ENCODE data around the gene EGFL6.
"Not testable (repeated sequence)": the region's sequence is repeated elsewhere in the genome, so short reads cannot be mapped to it uniquely, and the experiment has no call there.

The EGFL6 gene

DNA sequence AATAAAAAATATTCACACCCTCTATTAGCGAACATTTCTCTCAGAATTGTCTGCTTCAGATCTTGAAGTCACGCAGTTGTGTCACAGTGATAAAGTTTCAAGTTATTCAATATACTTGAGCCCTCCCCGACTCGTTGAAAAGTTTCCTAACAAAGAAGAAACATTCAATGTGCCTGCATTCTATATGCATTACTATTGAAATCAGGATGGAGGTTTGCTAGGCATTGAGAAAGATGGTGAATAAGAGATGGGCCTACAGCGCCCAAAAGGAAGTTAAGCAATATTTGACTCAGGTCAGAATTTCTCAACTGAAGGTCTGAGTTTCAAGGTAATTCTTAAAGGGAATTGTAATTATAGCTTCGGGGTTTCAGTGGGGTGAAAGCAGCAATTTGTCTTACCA, 89.7 kb downstream of the EGFL6 start:
- no peak overlapping the region for H3K27ac ChIP-seq
- TF ChIP-seq, protein P1, sequence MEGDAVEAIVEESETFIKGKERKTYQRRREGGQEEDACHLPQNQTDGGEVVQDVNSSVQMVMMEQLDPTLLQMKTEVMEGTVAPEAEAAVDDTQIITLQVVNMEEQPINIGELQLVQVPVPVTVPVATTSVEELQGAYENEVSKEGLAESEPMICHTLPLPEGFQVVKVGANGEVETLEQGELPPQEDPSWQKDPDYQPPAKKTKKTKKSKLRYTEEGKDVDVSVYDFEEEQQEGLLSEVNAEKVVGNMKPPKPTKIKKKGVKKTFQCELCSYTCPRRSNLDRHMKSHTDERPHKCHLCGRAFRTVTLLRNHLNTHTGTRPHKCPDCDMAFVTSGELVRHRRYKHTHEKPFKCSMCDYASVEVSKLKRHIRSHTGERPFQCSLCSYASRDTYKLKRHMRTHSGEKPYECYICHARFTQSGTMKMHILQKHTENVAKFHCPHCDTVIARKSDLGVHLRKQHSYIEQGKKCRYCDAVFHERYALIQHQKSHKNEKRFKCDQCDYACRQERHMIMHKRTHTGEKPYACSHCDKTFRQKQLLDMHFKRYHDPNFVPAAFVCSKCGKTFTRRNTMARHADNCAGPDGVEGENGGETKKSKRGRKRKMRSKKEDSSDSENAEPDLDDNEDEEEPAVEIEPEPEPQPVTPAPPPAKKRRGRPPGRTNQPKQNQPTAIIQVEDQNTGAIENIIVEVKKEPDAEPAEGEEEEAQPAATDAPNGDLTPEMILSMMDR (IDR thresholded peaks at IDR 0.05): no peak
- DNase-seq (ENCODE audit: low spot score): no peak
- H3K4me3 ChIP-seq: no peak overlapping the region

DNA sequence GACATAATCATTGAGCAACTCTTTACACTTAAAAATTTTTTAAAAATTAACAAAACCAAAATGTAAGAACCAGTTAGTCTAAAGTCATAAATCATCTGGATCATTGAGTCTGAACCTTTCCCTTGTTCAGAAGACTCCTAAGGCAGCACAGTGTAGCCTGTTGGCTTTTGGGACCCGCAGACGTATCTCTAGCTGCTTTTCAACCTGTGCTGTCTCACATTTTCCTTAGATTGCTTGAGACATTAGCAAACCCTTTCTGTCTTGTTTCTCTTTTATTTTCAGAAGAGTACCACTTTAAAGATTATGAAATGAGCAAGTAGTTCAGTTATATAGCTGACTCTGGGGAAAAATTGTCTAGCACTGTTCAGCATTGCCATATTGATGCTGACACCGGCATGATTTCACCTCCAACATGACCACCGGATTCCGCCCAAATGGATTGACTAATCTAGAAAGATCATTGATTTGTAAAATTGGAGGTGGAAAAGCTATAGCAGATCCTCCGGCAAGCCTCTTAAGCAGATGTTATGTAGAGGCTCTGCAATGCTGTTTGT, 92.4 kb downstream of the EGFL6 start:
- no peak overlapping the region for H3K4me3 ChIP-seq
- H3K27ac ChIP-seq: peak overlapping the region in 1 of 2 donors; percentile 13

DNA sequence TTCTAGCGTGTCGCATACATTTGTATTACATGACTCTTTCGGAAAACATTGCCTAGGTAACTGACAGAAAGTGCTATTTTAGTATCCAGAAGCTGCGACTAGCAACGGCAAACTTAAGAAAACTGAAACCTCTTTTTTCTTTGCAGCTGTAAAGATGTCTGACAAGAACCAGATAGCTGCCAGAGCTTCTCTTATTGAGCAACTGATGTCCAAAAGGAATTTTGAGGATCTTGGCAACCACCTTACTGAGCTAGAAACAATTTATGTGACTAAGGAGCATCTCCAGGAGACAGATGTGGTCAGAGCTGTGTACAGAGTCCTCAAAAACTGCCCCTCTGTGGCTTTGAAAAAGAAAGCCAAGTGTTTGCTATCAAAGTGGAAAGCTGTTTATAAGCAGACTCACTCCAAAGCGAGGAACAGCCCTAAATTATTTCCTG, 93.0 kb downstream of the EGFL6 start:
- Histone ChIP-seq H3K4me3 (no peak overlapping the region), H3K27ac (peak overlapping the region in 1 of 2 donors; percentile 13)
- no peak for DNase-seq (ENCODE audit: low spot score)
- TF ChIP-seq, protein P1 (IDR thresholded peaks at IDR 0.05): no peak

More for the DNA sequence above, 92.4 kb downstream of the EGFL6 start:
- TF ChIP-seq, protein P1 (IDR thresholded peaks at IDR 0.05): no peak
- no peak for DNase-seq (ENCODE audit: low spot score)

GRCh38 chrX:13664020-13664419, 94.6 kb downstream of the EGFL6 start:
- Histone ChIP-seq H3K4me3 (no peak overlapping the region), H3K27ac (peak overlapping the region in 1 of 2 donors; percentile 39)
- TF ChIP-seq, protein P1 (IDR thresholded peaks at IDR 0.05): no peak
- no peak for DNase-seq (ENCODE audit: low spot score)

DNA sequence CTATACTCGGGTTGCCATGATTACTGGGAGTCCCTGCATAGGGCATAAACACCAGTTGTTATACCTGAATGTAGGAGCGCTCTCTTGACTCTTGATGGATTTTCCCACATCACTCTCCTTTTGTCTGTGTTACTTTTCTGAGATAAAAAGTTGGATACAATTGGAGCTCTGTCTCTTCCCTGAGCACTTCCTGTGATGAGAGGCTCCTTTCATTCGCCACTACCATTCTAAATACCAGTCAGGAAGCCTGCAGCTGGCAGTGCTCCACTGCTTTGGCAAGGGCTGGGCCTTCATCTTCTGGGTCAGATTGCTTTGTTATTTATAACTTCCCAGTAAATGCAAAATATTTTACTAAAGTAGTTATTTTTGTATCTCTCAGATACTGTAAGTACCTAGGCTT, 97.4 kb downstream of the EGFL6 start:
- H3K27ac ChIP-seq: no peak overlapping the region
- no peak overlapping the region for H3K4me3 ChIP-seq
- no peak for DNase-seq (ENCODE audit: low spot score)
- TF ChIP-seq, protein P1 (IDR thresholded peaks at IDR 0.05): no peak

DNA sequence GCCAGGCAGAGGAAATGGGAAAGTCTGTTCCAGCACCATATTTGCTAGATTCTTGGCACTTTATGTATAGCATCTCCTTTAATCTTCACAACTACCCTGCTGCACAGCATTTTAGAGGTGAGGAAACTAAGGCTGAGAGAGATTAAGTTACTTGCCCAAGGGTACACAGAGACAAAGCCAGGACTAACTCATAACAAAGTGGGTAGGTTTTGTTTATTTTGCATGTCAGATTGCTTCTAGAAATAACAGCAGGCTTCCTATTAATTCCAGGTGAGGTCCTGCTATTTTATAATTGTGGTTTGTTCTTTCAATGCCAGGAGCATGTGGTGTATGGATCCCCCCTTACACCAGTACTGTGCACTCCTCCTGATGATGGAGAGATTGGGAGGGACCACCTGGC, 98.5 kb downstream of the EGFL6 start:
- TF ChIP-seq, protein P1 (IDR thresholded peaks at IDR 0.05): no peak
- DNase-seq (ENCODE audit: low spot score): no peak
- Histone ChIP-seq H3K27ac (no peak overlapping the region), H3K4me3 (no peak overlapping the region)

- DNase-seq (ENCODE audit: low spot score): no peak
- TF ChIP-seq, protein P1 (IDR thresholded peaks at IDR 0.05): no peak
- Histone ChIP-seq H3K27ac (peak overlapping the region in 1 of 2 donors; percentile 8), H3K4me3 (no peak overlapping the region)
Observed at GRCh38 chrX:13669246-13669737, 99.9 kb downstream of the EGFL6 start.

DNA sequence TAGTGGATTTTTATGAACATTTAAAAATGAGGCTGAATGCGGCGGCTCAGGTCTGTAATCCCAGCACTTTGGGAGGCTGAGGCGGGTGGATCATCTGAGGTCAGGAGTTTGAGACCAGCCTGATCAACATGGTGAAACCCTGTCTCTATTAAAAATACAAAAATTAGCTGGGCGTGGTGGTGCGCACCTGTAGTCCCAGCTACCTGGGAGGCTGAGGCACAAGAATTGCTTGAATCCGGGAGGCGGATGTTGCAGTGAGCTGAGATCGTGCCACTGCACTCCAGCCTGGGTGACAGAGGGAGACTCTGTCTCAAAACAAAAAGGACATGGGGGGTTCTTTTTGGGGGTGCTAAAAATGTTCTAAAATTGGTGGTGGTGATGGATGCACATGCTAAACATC, 100.4 kb downstream of the EGFL6 start:
- DNase-seq (ENCODE audit: low spot score); H3K4me3 ChIP-seq: not testable (repeated sequence)
- peak overlapping the region in 1 of 2 donors; percentile 8 for H3K27ac ChIP-seq
